HL-60/S4 treated with phorbol 12-myristate 13-acetate at 8.2 ng/mL for 4 days and 3 days (cell line): ENCODE measurements around the gene CPNE2.
"Not testable (repeated sequence)": the region's sequence is repeated elsewhere in the genome, so short reads cannot be mapped to it uniquely, and the experiment has no call there.

ENCODE experiments used
- in situ Hi-C: fragments of 300-500 bp; cut with MboI; formaldehyde crosslinking; loops from 2 replicates; pipeline ENCODE4 v1.15.0; 2022; ENCODE audit warnings: low sequenced_read_pairs

The CPNE2 gene

DNA sequence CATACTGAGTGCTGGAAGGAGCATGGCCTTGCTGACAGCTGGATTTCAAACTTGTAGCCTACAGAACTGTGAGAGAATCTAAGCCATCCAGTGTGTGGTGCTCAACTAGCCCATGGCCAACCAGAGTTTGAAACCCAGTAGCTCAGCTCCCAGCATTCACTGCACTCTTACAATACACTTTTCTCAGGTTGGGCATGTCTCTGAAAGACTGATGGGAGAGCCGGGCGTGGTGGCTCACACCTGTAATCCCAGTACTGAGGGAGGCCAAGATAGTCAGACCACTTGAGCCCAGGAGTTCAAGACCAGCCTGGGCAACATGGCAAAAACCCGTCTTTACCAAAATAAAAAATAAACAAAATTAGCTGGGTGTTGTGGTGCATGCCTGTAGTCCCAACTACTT is 3.8 kb downstream of the CPNE2 start:
- in situ Hi-C loops, result no loop called here

DNA sequence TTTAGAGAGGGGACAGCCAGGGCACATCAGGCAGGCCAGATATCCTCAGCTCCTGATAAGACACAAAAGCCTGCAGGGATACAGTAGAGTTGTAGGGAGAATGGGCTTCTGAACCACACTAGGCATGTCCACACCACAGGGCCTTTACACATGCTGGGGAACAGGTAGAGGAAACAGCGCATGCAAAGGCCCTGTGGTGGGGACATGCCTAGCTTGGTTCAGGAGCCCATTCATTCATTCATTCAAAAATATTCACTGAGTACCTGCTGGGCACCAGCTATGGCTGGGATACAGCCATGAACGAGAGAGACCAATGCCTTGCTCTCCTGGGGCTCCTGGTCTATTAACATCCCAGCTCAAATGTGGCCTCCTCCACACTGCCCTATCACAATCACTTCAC is 4.4 kb downstream of the CPNE2 start:
- in situ Hi-C loops, result no loop called here

DNA sequence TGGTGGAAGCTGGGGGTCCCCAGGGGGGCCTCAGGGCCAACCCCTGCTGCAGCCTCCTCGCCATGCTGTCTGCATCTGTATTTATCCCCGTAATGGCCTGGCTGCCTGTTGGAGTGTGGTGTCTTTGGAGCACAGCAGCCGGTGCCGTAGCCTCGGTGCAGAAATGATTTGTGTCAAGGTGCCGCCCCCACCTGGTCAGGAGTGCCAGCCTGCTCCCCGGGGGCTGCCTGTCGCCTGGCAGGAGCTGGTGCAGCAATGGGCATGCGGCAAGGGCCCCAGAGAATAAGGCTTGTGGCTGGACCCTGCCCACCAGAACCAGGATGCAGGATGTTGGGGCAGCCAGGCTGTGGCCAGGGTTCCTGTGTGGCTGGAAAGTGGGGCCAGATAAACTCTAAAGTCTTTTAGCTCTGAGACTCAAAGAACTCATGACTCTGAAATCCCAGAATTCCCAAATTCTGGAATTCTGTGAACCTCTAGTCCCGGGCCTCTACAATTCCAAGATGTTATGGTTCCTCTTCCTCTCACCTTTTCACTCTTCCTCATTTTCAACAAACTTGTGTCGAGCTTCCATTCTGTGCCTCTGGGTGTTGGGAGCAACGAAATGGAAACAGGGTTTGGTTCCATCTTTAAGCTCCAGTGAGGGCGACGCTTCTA is 5.9 kb downstream of the CPNE2 start:
- in situ Hi-C loops, result no loop called here

DNA sequence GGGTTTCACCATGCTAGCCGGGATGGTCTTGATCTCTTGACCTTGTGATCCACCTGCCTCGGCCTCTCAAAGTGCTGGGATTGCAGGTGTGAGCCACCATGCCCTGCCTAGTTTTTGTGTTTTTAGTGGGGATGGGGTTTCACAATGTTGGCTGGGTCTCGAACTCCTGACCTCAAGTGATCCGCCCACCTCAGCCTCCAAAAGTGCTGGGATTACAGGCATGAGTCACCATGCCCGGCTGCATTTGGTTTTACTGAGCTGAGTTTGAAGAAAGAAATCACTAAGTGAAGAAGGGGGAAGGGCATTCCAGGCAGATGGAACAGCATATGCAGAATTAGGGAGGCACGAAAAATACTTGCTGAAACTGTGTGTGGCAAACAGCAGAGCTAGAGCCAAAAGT is 7.6 kb downstream of the CPNE2 start:
- in situ Hi-C loops, result not testable (repeated sequence)

DNA sequence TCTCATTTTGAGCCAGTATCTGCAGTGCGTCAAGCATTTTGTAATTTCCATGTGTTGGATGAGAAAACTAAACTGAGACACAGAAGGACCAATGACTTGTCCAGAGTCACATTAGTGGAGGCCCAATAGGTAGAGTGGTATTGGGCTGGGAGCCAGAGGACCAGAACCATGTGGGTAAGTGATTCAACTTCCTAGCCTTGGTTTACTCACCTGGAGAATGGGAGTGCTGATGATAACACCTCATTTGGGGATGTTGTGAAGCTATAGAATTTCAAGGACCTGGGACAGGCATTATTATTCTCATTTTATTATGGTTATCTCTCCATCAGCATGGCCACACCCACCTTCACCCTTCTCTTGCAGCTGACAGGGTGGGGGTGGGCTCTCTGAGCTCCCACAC is 8.1 kb downstream of the CPNE2 start:
- in situ Hi-C loops, result no loop called here

DNA sequence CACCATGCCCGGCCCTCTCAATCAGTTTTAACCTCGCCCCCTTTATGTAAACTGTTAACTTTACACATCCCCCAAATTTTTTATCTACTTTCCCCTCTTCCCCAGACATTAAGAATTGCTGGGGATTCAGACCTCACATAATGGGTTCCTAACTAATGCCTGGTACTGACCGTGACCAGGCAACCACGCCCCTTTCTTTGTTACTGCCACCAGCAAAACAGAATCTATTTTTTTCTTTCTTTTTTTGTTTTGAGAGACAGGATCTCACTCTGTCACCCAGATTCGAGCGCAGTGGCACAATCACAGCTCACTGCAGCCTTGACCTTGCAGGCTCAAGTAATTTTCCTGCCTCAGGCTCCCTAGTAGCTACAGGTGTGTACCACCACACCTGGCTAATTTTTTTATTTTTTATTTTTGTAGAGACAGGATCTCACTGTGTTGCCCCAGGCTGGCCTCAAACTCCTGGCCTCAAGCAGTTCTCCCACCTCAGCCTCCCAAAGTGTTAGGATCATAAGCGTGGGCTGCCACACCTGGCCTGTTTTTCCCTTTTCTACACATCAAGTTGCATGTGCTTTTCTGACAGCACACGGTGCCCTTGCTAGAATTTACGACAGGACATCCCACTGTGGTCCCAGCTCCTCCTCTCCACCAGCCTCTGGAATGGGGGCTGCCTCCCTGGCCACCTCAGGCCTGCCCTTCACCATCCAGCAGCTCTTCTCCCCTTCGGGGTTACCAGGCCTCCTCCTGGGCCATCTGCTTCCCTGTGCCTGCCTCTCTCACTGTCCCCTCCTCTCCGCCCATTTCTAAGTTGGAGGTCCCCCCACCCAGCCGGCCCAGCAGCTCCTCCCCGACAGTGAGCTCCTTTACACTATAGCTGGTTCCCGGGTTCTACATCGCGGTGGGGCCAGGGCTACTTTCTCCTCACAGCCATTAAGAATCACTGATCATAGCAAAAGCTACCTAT is 10.8 kb downstream of the CPNE2 start:
- in situ Hi-C loops, result no loop called here

DNA sequence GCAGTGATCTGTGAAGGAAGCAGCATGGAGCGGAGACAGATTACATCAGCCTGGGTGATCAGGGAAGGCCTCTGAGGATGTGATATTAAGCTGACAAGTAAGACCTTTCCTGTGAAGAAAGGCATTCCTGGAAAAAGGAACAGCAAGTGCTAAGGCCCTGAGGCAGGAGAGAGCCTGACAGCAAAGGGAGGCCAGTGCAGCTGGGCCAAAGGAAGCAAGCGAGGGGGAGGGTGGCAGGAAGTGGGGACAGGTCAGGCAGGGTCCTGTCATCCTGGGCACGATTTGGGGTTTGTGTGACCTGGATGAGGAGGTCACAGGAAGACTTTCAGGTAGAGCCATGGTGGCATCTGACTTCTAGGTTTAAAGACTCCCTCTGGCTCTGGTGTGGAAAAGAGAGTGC is 12.3 kb downstream of the CPNE2 start:
- in situ Hi-C loops, result no loop called here

DNA sequence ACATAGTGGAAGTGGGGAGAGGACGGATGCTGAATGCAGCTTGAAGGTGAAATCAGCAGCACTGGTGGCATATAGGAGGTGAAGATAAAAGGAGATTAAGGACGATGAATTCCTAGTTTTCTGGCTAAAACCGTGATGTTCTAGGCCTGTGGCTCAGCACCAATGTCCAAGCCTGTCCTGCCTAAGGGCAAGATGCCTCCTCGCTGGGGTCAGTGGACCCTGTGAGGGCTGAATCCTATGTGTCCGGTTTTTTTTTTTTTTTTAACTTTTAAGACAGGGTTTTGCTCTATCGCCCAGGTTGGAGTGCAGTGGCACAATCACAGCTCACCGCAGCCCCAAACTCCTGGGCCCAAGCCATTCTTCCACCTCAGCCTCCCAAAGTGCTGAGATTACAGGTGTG is 12.8 kb downstream of the CPNE2 start:
- in situ Hi-C loops, result no loop called here

DNA sequence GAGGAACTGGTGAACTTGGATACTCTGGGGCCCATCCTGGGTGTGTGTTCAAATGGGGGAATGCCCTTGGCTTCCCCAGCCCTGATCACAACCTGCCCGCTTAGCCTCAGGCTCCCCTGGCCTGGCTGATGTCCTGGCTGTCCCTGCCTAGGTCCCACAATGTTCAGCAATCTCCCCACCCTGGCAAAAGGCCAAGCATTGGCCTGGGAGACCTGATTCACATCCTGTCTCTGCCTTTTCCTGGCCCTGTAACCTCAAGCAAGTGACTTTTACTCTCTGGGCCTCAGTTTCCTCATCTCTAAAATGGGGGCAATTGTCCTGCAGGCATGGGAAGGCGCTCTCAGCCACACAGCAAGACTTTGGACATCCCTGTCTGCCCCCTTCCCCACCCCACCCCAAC is 14.4 kb downstream of the CPNE2 start:
- in situ Hi-C loops, result no loop called here

DNA sequence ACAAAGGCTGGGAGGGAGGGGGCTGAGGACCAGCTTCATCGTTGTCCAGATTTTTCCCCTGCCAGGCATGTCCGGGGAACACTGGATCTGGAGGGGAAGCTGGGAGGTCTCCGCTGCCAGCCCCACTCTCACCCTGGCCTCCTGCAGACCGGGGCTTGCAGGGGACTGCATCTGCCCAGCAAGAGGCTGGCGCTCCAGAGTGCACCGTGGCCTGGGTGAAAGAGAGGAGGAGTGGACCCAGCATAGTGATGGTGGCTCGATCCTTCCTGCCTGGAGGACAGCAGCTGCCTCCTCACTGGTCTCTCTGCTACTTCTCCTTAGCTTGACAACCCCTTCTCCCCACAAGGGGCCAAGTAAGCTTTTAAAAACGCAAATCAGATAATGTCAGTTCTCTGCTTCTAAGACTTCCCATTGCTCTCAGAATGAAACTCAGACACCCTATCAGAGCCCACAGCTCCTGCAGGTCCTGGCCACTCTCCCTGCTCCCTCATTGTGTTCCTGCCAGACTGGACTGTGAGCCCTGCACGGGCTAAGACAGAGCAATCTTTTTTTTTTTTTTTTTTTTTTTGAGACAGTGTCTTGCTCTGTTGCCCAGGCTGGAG is 15.0 kb downstream of the CPNE2 start:
- in situ Hi-C loops, result no loop called here

DNA sequence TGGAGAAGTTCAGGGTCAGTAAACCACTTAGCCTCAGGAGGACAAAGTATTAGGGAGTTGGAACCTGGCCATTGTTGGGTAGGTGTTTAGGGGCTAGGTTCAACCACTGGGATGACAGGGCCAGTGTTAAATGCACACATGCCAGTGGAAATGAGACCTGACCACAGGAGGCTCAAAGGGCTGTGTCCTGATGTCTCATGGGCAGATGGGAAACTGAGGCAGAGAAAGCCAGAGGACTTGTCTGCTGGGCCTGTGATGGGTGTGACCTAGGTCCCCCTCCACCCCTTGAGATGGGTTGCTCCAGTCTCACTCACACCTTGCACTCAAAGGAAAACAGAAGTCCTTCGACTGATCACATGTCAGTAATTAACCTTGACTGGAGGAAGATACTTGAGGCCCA is 16.0 kb downstream of the CPNE2 start:
- in situ Hi-C loops, result no loop called here

DNA sequence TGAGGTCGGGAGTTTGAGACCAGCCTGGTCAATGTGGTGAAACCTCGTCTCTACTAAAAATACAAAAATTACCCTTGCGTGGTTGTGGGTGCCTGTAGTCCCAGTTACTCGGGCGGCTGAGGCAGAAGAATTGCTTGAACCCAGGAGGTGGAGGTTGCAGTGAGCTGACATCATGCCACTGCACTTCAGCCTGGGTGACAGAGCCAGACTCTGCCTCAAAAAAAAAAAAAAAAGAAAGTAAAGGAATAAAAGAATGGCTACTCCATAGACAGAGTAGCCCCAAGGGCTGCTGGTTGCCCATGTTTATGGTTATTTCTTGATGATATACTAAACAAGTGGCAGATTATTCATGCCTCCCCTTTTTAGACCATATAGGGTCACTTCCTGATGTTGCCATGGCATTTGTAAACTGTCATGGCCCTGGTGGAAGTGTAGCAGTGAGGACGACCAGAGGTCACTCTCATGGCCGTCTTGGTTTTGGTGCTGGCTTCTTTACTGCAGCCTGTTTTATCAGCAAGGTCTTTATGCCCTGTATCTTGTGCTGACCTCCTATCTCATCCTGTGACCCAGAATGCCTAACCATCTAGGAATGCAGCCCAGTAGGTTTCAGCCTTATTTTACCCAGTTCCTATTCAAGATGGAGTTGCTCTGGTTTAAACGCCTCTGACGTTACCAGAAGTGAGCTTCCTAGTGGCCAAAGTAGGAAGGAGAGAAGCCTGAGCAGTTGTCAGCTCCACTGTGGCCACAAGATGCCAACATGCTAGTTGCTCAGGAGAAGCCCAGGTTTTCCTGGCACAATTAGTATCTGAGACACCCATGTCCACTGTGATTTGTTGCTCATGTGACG is 17.1 kb downstream of the CPNE2 start:
- in situ Hi-C loops, result not testable (repeated sequence)

DNA sequence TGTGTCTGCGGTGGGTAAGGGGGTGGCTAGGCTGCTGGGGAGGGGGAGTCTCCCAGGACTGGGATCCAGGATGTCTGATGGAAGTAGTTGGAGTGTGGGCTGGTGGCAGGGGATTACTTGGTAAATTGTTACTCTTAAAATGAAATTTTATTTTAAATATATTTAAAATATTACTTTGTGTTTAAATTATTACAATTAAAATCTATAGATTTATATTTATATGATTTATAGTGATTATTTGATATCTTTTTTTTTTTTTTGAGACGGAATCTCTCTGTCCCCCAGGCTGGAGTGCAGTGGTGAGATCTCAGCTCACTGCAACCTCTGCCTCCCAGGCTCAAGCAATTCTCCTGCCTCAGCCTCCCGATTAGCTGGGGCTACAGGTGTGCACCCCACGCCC is 18.6 kb downstream of the CPNE2 start:
- in situ Hi-C loops, result no loop called here

DNA sequence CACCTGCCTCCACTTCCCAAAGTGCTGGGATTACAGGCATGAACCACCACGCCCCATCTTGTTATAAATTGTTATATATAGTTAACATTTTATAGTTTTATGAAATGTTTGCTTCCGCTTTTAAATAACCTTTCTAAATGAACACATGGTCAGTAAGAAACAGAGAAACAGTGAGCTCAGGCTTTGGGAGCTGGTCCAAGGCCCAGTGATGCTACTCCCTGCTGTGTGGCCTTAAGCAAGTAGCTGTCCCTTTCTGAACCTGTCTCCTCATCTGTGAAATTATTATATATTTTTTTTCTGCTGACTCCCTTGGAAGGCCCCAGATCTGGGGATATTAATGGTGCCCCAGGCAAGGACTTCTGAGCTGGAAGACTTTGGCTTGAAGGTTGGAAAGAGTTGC is 19.0 kb downstream of the CPNE2 start:
- in situ Hi-C loops, result no loop called here

DNA sequence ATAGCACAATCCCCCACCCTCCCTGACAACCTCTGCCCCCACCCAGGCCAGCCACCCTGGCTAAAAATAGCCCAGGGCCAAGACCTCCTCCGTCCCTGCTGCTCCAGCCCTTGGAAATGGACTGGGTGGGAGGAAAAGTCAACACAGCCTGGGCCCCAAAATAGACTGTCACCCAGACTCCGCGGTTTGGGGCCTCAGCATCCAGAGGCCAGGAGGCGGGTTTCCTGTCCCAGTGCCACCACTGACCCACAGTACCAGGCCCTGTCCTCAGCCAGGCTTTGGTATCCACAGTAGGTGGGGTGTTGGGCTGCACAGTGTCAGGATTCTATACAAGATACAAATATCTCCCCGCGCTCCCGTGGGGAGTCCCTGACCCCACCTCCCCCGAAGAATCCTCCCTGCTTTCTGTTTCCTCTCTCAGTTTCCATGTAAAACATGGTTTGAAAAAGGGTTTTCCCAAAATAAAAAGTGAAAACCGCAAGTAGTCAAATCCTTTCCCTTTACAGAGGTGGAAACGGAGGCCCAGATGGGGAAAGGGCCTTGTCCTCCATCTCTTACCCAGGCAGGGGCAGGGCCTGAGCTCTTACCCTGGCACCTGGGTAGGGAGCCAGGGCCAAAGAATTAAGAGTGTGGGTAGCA is 20.1 kb downstream of the CPNE2 start:
- in situ Hi-C loops, result no loop called here

DNA sequence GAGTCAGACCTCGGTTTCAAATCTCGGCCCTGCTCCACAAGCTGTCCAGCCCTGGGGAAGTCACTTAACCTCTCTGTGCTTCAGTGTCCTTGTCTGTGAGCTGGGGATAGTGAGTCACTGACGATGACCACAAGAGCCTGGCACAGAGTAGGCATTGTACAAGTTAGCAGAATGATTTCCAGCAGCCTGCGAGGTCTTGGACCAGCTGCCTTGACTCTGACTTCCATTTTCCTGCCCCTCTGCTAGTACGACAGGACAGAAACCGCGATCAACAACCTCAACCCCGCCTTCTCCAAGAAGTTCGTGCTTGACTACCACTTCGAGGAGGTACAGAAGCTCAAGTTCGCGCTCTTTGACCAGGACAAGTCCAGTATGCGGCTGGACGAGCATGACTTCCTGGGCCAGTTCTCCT is 20.7 kb downstream of the CPNE2 start:
- in situ Hi-C loops, result no loop called here

DNA sequence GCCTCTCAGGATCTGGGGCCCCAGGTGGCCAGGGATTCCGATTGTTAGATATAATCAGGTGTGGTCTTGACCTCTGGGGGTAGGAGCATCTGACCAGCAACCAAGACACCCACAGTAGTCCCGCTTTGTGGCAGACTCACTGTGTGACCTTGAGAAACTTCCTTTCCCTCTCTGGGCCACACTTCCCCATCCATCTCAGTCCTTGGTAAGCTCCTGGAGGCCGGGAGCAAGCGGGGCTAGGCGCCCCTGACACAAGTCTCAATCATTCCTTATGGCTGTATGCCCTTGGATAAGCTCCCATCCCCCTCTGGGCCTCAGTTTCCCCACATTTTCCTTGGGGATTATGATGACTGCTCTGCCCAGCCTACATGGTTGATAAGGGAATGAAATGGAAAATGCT is 21.3 kb downstream of the CPNE2 start:
- in situ Hi-C loops, result no loop called here

DNA sequence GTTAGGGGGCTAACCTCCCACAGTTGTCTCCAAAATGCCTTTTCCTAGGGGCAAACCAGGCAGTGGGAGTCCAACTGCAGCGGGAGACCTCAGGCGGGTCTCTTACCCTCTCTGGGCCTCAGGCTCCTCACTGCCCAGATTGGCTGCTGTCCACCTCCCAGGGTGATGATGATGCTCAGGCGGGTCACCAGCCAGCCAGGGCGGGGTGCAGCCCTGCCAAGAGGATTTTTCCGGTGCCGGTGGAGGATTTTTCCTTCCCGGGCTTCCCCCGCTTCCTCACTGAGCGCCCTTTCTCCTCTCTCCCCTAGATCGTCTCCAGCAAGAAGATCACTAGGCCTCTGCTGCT is 22.8 kb downstream of the CPNE2 start:
- in situ Hi-C loops, result no loop called here

DNA sequence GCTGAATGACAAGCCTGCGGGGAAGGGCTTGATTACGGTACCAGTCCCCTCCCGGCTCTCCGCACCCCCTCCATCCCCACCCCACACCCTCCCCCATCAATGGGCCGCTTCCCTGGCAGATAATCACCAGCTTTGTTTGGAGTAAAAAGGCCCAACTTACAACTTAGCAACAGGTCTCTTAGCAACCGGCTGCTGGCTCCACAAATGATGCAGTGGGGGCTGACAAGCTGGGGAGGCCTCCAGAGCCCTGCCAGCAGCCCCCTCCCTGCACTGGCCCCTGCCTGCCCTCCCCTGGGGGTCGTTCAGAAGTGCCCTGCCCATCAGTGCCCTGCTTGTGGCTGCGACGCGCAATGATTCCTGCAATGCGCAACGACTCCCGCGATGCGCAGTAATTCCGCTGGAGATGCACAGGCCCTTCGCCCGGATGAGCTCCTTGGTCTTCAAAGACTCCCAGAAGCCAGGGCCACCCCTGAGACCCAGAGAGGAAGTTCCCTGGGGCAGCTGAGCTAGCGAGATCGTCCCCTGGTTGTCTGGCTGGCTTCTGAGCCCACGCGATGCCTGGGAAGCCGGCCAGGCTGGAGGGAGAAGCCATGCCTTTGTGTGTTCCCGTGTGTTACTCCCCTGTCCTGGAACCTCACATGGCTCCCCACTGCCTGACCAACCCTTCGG is 23.3 kb downstream of the CPNE2 start:
- in situ Hi-C loops, result no loop called here

DNA sequence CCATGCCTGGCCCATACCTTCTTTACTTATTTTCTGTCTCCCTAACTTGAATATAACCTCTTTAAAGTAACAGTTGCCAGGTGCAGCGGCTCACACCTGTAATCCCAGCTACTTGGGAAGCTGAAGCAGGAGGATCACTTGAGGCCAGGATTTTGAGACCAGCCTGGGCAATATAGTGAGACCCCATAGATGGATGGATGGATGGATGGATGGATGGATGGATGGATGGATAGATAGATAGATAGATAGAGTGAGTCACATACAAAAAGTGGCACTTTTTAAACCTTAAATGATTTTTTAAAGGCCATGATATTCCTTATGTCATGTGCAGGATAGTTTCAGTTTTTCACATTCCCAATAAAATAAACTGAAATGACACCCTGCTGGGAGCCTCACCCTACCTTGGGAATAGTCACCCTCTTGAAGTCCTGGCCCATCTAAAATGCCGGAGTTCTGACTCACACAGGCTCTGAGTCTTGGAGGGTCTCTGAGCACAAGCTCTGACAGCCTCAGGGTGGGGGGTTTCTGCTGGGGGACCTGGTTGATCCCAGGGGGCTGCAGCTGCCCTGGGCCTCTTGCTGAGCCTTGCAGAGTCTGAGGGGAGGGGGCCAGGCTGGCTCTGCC is 26.2 kb downstream of the CPNE2 start:
- in situ Hi-C loops, result no loop called here
